ENCODE results near the gene UQCRH.
A peak's percentile ranks its signal among the peaks of the same experiment; 100 is the strongest.

Gene UQCRH

DNA sequence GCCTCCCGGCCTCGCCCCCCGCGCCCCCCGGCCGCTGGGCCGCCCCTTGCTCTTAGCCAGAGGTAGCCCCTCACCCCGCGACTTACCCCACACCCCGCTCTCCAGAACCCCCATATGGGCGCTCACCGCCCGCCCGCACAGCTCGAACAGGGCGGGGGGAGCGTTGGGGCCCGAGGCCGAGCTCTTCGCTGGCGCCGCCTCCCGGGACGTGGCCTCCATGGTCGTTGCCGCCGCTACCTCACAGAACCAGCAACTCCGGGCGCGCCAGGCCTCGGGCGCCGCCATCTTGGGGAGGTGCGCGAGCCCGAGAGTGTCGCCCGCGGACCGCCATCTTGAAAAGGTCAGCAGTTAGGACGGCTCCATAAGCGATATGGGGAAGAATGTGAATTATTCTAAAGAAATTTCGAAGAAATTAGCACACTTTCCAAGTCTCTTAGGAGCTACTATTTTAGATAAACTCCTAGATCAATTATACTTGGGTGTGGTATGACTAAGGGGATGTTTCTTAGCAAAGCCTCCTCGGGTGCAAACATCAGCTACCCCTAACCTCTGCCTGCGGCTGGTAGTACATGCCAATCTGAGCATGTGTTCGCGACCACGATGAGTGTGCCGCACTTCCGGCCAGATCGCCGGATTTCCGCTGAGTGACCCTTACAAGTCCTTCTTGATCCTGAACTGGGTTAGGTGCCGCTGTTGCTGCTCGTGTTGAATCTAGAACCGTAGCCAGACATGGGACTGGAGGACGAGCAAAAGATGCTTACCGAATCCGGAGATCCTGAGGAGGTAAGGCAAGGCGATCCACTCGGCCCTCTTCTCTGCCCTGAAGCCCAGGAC is at the start of gene UQCRH, which contains the start of gene LRRC41:
Gene UQCRH (plus strand): TSS at position 661 of the 834 bp plus-strand sequence. CDS start 69 bp downstream, at position 730.
Gene LRRC41 (minus strand): TSS at position 579 of the 834 bp plus-strand sequence. CDS start 294 bp downstream, at position 285.
- peak; percentile 90 for DNase-seq

- no peak for DNase-seq
These were observed 48.8 kb upstream of the UQCRH start for GRCh38 chr1:46254668-46255067.

- DNase-seq: no peak
These were observed 47.0 kb upstream of the UQCRH start for GRCh38 chr1:46256523-46256922.

GRCh38 chr1:46262508-46262907 is 41.0 kb upstream of the UQCRH start:
- DNase-seq: no peak

DNA sequence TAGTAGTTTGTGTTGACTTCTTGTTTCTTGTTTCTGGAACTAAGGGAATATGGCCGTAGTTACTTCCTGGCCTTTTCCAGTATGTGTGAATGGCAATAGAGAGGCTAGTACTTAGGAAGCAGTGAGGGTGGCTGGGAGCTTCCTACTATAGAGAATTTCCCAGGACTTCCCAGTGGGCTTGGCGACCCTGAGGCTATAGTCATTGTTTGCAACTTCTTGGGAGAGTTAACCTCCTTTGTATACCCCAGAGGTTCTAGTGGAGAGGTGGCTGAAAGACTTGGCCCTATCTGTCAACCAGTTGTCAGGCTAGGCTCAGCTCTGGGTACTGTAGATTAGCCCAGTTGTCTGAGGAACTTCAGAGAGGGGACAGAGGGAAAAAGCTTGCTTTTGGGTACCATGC is 40.4 kb upstream of the UQCRH start:
- DNase-seq: no peak

- no peak for DNase-seq
These were observed 34.9 kb upstream of the UQCRH start for GRCh38 chr1:46268578-46268977.

- DNase-seq: no peak
These were observed 29.1 kb upstream of the UQCRH start for GRCh38 chr1:46274225-46275029.

DNA sequence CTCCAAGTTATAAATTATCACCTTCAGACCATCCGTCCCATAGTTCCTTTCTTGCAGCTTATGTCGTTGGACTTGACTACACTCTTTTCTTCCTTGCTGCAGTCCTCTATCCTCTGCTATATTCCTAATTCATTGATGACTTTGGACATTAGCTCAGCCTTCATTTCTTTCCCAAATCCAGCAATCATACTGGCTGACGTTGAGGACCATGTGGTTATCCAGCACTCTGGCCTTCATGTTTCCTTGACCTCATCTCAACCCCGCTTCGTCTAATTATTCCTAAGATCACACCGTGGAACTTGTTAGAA is 28.5 kb upstream of the UQCRH start:
- DNase-seq: no peak

DNA sequence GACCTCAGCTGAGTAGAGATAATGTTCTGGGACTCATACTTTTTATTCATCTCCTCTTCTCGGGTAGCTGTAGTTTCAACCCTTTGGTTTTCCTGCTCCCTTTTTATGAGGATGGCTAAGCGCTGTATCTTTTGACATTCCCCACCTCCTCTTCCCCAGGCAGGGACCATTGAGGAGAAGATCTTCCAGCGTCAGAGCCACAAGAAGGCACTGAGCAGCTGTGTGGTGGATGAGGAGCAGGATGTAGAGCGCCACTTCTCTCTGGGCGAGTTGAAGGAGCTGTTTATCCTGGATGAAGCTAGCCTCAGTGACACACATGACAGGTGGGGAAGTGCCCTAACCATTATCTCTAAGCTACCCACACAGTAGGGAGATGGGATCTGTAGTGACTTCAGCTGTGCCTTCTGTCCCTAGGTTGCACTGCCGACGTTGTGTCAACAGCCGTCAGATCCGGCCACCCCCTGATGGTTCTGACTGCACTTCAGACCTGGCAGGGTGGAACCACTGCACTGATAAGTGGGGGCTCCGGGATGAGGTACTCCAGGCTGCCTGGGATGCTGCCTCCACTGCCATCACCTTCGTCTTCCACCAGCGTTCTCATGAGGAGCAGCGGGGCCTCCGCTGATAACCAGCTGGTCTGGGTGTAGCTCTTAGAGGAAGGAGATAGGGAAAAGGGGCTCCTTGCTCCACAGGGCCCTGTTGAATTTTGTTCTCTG is 25.7 kb upstream of the UQCRH start:
- DNase-seq: no peak

DNA sequence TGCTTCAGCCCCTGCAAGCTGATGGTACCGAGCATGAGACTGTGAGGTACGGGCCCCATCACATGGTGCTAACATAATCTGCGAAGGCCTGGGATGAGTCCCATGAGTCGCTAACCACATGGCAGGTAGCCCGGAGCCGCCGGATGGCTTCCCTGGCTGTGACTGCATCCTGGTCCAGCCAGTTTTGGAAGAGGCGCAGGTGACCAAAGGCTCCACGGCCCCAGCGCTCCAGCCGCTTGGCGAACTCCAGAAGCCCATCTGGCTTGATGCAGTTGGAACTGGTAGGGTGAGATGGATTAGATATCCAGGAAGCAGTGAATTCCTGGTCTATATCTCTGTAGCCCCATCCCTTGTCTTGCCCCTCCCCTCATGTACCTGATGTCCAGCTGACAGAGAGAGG is 24.7 kb upstream of the UQCRH start:
- no peak for DNase-seq

DNA sequence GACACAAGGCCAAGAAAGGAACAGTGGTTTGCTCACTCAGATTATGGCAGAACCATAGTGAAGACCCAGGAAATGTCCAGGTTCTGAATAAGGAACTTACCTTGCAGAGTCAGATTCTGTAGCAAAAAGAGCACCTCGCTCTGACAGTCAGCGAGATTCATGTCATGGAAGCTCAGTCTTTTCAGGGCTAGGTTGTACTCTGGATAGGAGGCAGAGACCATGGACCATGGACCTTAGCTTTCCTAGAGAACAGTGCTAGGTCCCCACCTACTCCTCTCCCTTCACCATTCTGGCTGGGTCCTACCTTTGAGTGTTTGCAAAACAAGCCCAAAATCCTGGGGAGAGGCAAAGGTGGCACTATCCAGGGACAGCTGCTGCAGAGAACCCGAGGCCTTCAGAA is 23.4 kb upstream of the UQCRH start:
- no peak for DNase-seq

GRCh38 chr1:46281021-46281420 is 22.5 kb upstream of the UQCRH start:
- no peak for DNase-seq

DNA sequence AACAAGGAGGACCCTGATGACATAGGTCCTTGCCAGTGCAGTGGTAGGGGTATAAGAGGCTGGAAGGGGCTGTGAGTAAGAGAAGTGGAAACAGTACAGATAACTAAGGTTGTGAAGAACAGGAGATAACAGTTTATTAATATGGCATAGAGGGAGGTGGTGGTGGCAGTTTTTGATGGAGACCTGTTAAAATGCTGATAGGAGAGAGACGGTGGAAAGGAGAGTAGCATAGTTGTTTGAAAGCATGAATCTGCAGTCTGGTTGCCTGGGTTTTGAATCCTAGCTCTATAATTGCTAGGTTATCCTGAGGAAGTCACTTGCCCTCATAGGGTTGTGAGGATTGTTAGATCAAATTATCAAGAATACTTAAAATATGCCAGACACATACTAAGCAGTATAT is 19.4 kb upstream of the UQCRH start:
- no peak for DNase-seq

GRCh38 chr1:46284597-46285564 is 18.6 kb upstream of the UQCRH start:
- DNase-seq: no peak

- DNase-seq: no peak
These were observed 17.6 kb upstream of the UQCRH start for GRCh38 chr1:46285730-46286477.

DNA sequence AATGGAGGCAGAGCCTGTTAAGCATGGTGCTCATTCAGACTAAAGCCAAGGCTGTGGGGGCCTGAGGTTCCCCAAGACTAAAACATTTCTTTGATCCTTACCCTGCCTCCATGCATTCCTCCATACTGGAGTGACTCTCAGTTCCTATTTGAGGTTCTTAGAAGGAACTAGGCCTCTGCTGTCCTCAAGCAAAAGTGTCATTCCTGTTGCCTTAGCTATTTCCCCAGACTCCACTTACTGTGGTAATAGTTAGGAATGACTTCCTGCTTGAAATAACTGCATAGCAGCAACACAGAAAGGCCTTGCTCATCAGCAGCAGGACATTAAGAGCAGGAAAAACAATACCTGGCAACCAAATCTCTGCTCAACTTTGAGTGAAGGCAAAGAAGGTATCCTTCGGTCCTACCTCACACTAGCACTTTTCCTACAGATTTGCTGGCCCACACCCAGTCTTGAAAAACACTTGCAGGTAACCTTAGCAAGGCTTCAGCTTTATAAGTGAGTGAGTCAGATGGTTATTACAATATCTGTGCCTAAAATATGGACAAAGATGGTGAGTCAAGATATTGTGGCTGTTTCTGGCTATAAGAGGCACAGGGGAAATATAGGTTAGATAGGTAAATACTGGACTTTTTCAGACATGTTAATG is 14.9 kb upstream of the UQCRH start:
- DNase-seq: no peak

- no peak for DNase-seq
These were observed 14.4 kb upstream of the UQCRH start for GRCh38 chr1:46289134-46289494.

- no peak for DNase-seq
These were observed 13.5 kb upstream of the UQCRH start for GRCh38 chr1:46289976-46290375.

DNA sequence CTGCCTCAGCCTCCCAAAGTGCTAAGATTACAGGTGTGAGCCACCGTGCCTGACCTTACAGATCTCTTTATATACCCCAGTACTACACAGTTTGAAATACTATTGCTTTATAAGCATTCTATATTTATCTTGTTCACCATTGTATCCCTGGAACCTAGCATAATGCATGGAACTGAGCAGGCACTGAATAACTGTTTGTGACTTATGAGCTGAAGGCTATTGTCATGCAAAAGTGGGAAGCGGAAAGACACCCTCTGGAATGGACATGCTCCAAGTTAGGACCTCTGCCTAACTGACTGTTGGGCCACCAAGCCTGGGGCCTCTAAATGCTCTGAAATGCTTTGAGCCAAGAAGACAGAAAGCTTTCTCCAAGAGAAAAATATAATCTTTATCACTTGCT is 8.2 kb upstream of the UQCRH start:
- no peak for DNase-seq

- no peak for DNase-seq
These were observed 5.1 kb upstream of the UQCRH start for GRCh38 chr1:46298387-46298786.
